Measurements from ENCODE around the gene BLMH.

GRCh38 chr17:30222251-30222650 is 69.5 kb downstream of the BLMH start:
- TF ChIP-seq CTCF (conservative IDR thresholded peaks at IDR 0.05; ENCODE audit: low read depth, low read length) (no peak), EZH2 (IDR thresholded peaks at IDR 0.05; ENCODE audit: borderline replicate concordance, low read depth, low read length, poor library complexity, severe bottlenecking) (no peak)

All from A673 (cell line).